Measurements from ENCODE around the gene GPER1. TPM values are rescaled to one million over a fixed set of nuclear protein-coding genes. Genes with fewer than 3 reads are reported as not detected.

Gene GPER1
- total RNA-seq, 1 experiment from 2014 or later: 0.14 TPM

DNA sequence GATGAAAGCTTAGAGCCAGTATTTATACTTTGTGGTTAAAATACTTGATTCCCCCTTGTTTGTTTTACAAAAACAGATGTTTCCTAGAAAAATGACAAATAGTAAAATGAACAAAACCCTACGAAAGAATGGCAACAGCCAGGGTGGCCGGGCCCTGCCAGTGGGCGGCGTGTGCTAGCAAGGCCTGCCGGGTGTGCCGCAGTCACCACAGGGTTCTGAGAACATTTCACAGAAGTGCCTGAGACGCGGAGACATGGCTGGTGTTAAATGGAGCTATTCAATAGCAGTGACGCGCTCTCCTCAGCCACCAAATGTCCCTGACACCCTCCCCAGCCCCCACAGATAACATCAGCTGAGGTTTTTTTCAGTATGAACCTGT is 29.1 kb upstream of the GPER1 start:
- no peaks in the 10 kb centered on the region; the same call in 1 of the 2 replicates for H3K36me3 ChIP-seq (replicated peaks; ENCODE audit: control insufficient read depth, insufficient read depth, low read length)
- DNase-seq: no peak
- H3K4me3 ChIP-seq (ENCODE audit: insufficient read depth, low read depth, low read length): no peak overlapping the region
- no peaks in the 10 kb centered on the region for H3K27me3 ChIP-seq (ENCODE audit: control insufficient read depth, insufficient read depth, low read length)

DNA sequence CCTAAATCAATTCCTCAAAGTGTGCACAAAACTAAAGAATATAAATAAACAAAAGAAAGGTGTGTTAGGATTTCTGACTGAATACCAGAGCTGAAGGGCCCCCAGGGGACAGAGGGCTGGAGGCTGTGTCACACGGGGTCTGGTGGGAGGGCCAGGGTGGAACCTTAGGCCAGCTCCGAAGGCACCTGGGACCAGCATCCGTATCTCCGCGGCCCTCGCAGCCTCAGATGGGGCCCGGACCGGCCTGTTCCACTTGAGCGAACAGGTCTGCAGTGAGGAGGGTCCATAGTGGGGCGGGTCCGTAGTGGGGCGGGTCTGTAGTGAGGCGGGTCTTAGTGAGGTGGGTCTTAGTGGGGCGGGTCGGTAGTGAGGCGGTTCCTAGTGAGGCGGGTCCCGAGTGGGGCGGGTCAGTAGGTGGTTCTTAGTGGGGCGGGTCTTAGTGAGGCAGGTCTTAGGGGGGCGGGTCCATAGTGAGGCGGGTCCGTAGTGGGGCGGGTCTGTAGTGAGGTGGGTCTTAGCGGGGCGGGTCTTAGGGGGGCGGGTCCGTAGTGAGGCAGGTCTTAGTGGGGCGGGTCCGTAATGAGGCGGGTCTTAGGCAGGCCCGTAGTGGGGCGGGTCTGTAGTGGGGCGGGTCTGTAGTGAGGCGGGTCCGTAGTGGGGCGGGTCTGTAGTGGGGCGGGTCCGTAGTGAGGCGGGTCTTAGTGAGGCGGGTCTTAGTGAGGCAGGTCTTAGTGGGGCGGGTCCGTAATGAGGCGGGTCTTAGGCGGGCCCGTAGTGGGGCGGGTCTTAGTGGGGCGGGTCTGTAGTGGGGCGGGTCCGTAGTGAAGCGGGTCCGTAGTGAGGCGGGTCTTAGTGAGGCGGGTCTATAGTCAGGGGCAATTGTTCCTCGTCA is 28.5 kb upstream of the GPER1 start:
- H3K27me3 ChIP-seq (ENCODE audit: control insufficient read depth, insufficient read depth, low read length): no peaks in the 10 kb centered on the region
- H3K36me3 ChIP-seq (replicated peaks; ENCODE audit: control insufficient read depth, insufficient read depth, low read length): no peaks in the 10 kb centered on the region; the same call in 1 of the 2 replicates
- peak overlapping the region; percentile 15; the same call in 1 of the 2 replicates for H3K4me3 ChIP-seq (ENCODE audit: insufficient read depth, low read depth, low read length)
- peak; percentile 98 for DNase-seq

DNA sequence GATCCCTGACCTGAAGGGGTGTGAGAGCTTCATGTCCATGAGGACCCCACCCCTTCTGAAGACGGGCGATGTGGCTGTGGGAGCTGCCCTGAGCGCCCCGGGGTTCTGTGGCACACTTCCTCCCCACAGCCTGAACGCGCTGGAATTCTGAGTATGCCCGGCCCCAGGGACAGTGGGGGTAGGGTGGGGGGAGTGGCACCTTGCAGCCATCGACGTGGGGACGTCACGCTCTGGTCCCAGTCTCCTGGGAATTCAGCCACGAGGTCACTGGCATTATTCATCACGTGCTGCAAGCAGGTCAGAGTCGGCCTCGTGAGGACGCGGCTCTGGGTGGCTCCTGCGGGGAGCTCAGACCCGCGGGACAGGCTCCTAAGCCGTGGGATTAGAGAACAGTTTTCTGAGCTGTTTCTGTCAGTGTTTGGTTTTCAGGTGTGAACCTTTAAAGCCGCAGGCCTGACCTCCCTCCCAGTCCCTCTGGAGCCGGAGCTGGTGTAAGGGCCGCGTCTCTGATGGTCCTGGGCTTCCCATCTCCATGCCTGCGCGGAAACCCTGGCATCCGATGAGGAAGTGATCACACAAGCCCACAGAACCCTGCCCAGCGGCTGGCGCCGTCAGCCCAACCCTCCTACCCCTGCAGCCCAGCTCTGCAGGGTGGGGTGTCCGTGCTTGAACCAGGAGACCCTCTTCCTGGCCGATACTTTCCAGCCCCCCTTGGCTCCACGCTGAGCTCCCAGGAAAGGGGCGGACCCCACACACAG is 27.4 kb upstream of the GPER1 start:
- H3K36me3 ChIP-seq (replicated peaks; ENCODE audit: control insufficient read depth, insufficient read depth, low read length): no peaks in the 10 kb centered on the region; the same call in 1 of the 2 replicates
- DNase-seq: peak; percentile 85
- no peaks in the 10 kb centered on the region for H3K27me3 ChIP-seq (ENCODE audit: control insufficient read depth, insufficient read depth, low read length)
- H3K4me3 ChIP-seq (ENCODE audit: insufficient read depth, low read depth, low read length): peak overlapping the region; percentile 15; the same call in 1 of the 2 replicates

DNA sequence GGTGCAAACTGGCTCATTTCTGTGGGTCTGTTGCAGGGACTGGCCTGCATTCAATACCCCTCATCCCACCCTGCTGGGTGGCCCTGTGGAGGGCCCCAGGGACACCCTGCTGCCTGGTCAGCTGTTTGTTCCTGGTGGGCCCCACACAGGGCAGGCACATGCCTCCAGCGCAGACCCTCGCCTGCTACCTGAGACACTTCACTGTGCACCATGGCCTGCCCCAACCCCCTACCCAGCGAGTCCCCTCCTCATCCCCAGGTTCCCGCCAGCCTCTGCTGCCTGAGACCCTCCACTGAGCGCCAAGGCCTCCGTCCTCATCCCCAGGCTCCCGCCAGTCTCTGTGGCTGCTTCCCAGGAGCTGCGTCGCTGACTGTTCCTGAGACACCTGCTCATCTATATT is 26.7 kb upstream of the GPER1 start:
- peak; percentile 68 for DNase-seq
- Histone ChIP-seq H3K27me3 (ENCODE audit: control insufficient read depth, insufficient read depth, low read length) (no peaks in the 10 kb centered on the region), H3K4me3 (ENCODE audit: insufficient read depth, low read depth, low read length) (no peak overlapping the region), H3K36me3 (replicated peaks; ENCODE audit: control insufficient read depth, insufficient read depth, low read length) (no peaks in the 10 kb centered on the region; the same call in 1 of the 2 replicates)

DNA sequence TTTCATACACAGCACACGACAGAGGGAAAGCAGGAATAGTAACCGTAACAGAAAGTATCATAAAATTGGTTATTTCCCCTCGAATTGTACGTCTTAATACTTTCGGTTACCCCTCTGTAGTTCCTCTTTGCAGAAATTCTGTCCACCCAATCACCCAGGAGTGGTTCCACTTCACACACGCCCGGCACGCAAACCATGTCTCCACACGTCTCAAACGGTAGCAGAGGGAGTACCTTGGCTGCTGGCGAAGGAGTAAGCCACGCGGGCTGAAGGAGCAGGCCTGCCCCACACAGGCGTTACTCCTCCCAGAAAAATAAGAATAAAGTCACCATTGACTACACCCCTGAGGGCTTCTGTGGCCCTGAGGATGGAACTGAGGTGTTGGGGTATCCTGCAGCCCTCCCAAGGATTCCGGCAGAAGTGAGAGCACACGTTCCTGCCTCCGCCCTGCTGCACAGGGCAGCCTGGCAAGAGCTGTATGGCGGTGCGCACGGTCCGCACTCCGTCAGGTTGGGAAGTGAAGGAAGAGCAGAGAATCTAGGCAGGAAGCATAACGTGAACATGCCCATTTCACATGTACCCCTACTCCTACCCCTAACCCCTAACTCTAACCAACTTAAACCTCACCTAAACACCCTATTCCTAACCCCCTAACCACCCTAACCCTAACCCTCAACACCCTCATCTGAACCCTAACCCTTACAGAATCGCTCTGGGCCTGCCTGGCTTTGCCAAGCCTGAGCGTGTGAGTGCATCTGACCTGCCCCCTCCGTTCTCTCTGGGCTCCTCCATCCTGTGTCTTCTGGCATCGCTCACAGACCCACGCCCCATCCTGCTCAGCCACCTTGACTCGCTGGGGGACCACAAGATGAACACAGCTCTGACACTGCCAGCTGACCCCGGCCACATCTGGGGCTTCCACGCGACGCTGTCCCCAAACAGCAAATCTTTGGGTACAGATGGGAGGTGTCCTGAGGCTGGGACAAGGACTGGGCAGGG is 25.3 kb upstream of the GPER1 start:
- no peak for DNase-seq
- H3K4me3 ChIP-seq (ENCODE audit: insufficient read depth, low read depth, low read length): no peak overlapping the region
- H3K27me3 ChIP-seq (ENCODE audit: control insufficient read depth, insufficient read depth, low read length): no peaks in the 10 kb centered on the region
- no peaks in the 10 kb centered on the region; the same call in 1 of the 2 replicates for H3K36me3 ChIP-seq (replicated peaks; ENCODE audit: control insufficient read depth, insufficient read depth, low read length)

DNA sequence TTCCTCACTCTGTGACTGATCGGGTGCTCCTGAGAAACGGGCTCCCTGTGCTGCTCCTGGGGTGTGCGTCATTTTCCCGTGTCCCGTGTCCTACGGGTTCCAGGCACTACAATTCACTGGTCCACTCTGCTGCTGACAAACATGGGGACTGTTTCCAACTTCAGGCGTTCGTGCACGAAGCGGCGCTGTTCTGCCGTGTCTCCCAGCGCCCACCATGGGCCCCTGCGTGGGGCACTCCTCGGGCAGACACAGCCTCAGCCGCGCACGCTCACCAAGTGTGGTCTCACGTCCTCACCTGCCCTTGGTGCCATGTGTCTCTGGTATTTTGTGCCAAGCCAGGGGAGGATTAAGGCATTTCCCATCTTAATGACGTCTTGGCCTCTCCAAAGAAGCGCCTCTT is 24.6 kb upstream of the GPER1 start:
- Histone ChIP-seq H3K4me3 (ENCODE audit: insufficient read depth, low read depth, low read length) (no peak overlapping the region), H3K36me3 (replicated peaks; ENCODE audit: control insufficient read depth, insufficient read depth, low read length) (no peaks in the 10 kb centered on the region), H3K27me3 (ENCODE audit: control insufficient read depth, insufficient read depth, low read length) (no peaks in the 10 kb centered on the region)
- DNase-seq: no peak

DNA sequence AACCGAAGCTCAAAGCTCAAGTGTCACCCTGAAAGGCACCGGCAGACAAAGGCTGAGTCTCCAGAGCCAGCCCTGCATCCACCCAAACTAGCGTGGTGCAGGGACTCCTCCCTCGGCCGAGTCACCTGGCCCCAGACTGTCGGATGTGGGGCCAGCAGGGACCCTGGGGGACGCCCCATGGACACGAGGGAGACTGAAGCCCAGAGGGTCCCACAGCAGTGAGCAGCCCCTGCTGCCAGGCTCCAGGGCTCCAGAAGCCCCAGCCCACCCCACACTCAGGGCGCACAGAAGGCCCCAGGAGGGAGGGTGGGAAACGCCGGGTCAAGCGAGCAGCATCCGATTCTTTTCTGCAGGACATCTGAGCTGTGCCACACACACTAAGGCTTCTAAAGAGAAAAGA is 23.3 kb upstream of the GPER1 start:
- H3K36me3 ChIP-seq (replicated peaks; ENCODE audit: control insufficient read depth, insufficient read depth, low read length): no peaks in the 10 kb centered on the region
- no peak overlapping the region for H3K4me3 ChIP-seq (ENCODE audit: insufficient read depth, low read depth, low read length)
- no peaks in the 10 kb centered on the region for H3K27me3 ChIP-seq (ENCODE audit: control insufficient read depth, insufficient read depth, low read length)
- no peak for DNase-seq

DNA sequence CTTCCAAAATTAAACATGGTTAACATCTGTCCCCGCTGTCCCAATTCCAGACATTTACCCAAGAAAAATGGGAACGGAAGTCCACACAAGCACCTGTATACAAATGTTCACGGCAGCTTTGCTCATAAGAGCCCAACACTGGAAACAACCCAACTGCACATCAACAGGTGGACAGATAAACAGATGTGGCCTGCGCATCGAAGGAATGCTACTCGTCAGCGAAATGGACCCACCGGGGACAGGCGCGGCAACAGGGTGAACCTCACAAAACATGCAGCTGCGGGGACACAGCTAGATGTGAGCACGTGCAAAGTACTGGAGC is 22.7 kb upstream of the GPER1 start:
- Histone ChIP-seq H3K27me3 (ENCODE audit: control insufficient read depth, insufficient read depth, low read length) (no peaks in the 10 kb centered on the region), H3K36me3 (replicated peaks; ENCODE audit: control insufficient read depth, insufficient read depth, low read length) (no peaks in the 10 kb centered on the region)
- DNase-seq: no peak

DNA sequence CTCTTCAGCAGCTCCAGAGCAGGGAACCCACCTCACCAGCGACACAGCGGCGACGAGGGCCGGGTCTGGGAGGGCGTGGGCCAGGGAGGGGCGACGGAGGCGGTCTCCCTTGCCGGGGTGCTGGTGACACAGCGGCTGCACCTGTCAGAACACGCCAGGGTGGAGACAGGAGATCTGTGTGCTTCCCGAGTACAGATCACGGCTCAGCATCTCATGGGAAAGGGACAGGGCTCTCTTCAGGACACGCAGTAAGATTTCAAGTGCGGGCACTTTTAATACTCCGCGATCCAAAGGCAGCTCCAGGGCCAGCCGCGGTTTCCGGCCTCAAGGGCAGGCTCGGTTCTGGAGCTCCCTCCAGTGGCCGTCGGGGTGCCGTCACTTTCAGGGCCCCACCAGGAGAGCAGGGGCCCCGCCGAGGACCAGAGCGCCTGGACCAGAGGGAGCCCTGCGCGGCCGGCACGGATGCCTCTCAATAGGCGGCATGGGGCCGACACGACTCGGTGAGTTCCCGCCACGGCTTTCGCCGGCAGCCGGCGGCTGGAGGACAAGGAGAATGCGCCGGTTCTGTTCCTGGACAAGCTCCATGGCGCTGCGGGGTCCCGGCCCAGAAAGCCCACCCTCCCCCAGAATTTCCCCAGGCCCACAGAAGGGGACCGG is 22.2 kb upstream of the GPER1 start:
- no peaks in the 10 kb centered on the region for H3K36me3 ChIP-seq (replicated peaks; ENCODE audit: control insufficient read depth, insufficient read depth, low read length)
- H3K4me3 ChIP-seq (ENCODE audit: insufficient read depth, low read depth, low read length): no peak overlapping the region
- H3K27me3 ChIP-seq (ENCODE audit: control insufficient read depth, insufficient read depth, low read length): no peaks in the 10 kb centered on the region
- DNase-seq: peak; percentile 99

More for the DNA sequence above, 22.7 kb upstream of the GPER1 start:
- no peak overlapping the region for H3K4me3 ChIP-seq (ENCODE audit: insufficient read depth, low read depth, low read length)

DNA sequence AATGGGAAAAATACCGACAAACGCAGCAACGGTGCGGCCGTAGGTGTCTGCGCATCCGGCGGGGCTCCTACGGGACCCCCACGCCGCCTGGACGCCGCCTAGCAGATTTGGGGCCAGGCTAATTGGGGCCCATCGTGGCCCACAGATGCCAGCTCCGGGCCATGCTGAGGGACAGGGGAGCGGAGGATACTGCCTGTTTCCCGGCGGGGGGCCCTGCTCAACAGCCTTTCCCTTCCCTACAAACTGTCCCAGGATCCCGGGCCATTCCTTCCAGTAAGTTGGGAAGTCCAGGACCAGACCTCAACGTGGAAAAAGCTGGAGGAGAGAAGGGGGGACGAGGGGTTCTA is 21.7 kb upstream of the GPER1 start:
- Histone ChIP-seq H3K36me3 (replicated peaks; ENCODE audit: control insufficient read depth, insufficient read depth, low read length) (no peaks in the 10 kb centered on the region), H3K27me3 (ENCODE audit: control insufficient read depth, insufficient read depth, low read length) (no peaks in the 10 kb centered on the region), H3K4me3 (ENCODE audit: insufficient read depth, low read depth, low read length) (no peak overlapping the region)
- DNase-seq: peak; percentile 87

DNA sequence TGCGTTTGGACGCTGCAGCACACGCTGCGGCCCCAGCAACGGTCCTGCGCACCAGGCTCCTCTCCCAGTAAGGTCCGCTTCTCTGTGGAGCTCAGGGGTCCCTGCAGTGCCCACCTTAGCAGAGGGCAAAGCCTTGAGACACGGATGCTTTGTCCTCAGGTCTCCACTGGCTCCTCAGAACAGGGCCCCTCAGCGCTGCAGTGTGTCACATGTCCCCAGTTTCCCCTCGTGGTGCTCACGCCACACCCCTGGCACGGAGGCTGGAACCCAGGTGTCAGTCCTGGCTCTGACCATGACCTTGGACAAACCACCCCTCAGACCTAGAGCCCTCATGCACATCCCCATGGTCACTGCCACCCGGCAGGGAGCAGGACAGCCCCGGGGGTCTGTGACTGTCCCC is 19.9 kb upstream of the GPER1 start:
- no peaks in the 10 kb centered on the region for H3K27me3 ChIP-seq (ENCODE audit: control insufficient read depth, insufficient read depth, low read length)
- DNase-seq: no peak
- H3K4me3 ChIP-seq (ENCODE audit: insufficient read depth, low read depth, low read length): no peak overlapping the region
- H3K36me3 ChIP-seq (replicated peaks; ENCODE audit: control insufficient read depth, insufficient read depth, low read length): no peaks in the 10 kb centered on the region

DNA sequence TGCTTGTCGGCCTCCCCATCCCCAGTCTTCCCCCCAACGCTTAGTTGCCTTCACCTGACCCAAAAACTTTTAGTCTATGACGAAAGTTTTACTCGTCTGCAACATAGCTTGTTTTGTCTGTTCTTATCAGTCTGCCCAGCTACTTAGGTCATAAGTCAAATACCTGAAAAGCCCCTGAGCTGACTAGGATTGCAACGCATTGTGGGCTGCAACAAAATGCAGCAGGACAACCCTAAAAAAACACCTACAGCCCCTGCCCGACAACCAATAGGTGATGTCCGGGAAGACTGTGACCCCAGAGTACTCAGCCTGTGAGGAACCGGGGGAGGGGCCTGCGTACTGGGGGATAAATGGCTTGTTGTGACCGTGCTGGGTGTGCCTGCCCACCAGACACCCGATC is 19.3 kb upstream of the GPER1 start:
- DNase-seq: no peak
- Histone ChIP-seq H3K36me3 (replicated peaks; ENCODE audit: control insufficient read depth, insufficient read depth, low read length) (no peaks in the 10 kb centered on the region), H3K4me3 (ENCODE audit: insufficient read depth, low read depth, low read length) (no peak overlapping the region), H3K27me3 (ENCODE audit: control insufficient read depth, insufficient read depth, low read length) (no peaks in the 10 kb centered on the region)

DNA sequence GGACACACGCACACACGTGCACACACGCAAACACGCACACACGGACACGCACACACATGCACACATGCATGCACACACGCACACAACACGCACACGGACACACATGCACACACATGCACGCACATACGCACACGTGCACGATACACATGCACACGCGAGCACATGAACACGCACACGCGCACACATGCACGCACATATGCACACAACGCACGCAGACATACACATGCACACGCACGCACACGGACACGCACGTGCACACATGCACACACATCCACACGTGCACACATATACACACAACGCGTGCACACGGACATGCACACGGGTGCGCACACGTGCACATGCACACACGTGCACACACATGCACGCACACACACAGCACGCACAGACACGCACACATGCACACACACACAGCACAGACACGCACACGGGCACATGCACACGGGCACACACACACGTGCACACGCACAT is 17.3 kb upstream of the GPER1 start:
- no peak for DNase-seq
- Histone ChIP-seq H3K4me3 (ENCODE audit: insufficient read depth, low read depth, low read length) (no peak overlapping the region), H3K27me3 (ENCODE audit: control insufficient read depth, insufficient read depth, low read length) (no peaks in the 10 kb centered on the region), H3K36me3 (replicated peaks; ENCODE audit: control insufficient read depth, insufficient read depth, low read length) (no peaks in the 10 kb centered on the region)

Measured in H7 (cell line).